Esophagus muscularis mucosa (tissue), 2 donors: ENCODE measurements around the gene AMT.

Experiments used
- POLR2A ChIP-seq: fragments of 450-650 bp; IDR thresholded peaks from one replicate; pipeline ENCODE4 v1.6.1; 2017; ENCODE audit warnings: antibody characterized with exemption, moderate library complexity, mild to moderate bottlenecking, low read depth
- POLR2AphosphoS5 ChIP-seq, 2 donors: sonication (generic); formaldehyde crosslinking; IDR thresholded peaks; one replicate each; pipeline ENCODE4 v1.6.1; 2017; ENCODE audit warnings: antibody characterized with exemption in 2 of 2

DNA sequence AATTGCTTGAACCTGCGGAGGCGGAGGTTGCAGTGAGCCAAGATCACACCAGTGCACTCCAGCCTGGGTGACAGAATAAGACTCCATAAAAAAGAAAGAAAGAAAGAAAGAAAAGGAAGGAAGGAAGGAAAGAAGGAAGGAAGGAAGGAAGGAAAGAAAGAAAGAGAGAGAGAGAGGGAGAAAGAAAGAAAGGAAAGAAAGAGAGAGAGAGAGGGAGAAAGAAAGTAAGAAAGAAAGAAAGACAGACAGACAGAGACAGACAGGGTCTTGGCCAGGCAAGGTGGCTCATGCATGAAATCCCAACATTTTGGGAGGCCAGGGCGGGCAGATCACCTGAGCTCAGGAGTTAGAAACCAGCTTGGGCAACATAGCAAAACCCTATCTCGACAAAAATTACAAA lies 31.3 kb upstream of the AMT start:
- TF ChIP-seq POLR2A (no peak), POLR2AphosphoS5 (IDR thresholded peaks at IDR 0.05) (no peak)
